Measurements from ENCODE around the gene RAPGEF2.

DNA sequence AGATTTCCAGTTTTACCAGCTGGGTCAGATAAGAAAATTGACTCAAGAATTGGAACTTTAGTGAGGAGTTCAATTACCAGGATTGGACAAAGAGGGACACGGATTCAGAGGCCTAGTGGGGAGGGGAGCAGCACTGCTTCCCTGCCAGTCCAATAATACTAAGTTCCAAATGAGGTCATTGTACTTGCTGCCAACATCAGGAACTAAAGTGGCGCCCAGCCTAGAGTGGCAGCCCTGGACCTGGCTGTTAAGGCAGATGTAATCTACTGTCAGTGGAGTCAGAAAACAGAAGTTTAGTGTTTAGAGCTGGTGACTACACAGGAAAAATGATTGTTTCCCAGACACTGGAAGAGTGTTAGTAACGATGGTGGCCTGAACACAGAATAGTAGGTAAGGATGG lies 42.7 kb upstream of the RAPGEF2 start:
- TF ChIP-seq, protein P1, sequence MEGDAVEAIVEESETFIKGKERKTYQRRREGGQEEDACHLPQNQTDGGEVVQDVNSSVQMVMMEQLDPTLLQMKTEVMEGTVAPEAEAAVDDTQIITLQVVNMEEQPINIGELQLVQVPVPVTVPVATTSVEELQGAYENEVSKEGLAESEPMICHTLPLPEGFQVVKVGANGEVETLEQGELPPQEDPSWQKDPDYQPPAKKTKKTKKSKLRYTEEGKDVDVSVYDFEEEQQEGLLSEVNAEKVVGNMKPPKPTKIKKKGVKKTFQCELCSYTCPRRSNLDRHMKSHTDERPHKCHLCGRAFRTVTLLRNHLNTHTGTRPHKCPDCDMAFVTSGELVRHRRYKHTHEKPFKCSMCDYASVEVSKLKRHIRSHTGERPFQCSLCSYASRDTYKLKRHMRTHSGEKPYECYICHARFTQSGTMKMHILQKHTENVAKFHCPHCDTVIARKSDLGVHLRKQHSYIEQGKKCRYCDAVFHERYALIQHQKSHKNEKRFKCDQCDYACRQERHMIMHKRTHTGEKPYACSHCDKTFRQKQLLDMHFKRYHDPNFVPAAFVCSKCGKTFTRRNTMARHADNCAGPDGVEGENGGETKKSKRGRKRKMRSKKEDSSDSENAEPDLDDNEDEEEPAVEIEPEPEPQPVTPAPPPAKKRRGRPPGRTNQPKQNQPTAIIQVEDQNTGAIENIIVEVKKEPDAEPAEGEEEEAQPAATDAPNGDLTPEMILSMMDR (IDR thresholded peaks at IDR 0.05; ENCODE audit: low read depth, low read length), result no peak
- TF ChIP-seq POLR2A (IDR thresholded peaks at IDR 0.05; ENCODE audit: extremely low read depth, insufficient read length) (no peak), MAX (IDR thresholded peaks at IDR 0.05; ENCODE audit: low read depth, low read length) (no peak), MYC (IDR thresholded peaks at IDR 0.05; ENCODE audit: low read depth, low read length) (no peak)

Measured in NB4 (cell line).